ENCODE data around the gene STK38L.

GRCh38 chr12:27285403-27285802 lies 41.3 kb downstream of the STK38L start:
- TF ChIP-seq USF2 (IDR thresholded peaks at IDR 0.05; ENCODE audit: borderline replicate concordance, low read depth, low read length) (no peak), ZBTB33 (IDR thresholded peaks at IDR 0.05; ENCODE audit: borderline replicate concordance, low read depth) (no peak), GABPA (IDR thresholded peaks at IDR 0.05; ENCODE audit: low read depth) (no peak), CTCF (IDR thresholded peaks at IDR 0.05) (no peak), MAX (IDR thresholded peaks at IDR 0.05; ENCODE audit: low read depth) (no peak), YY1 (IDR thresholded peaks at IDR 0.05; ENCODE audit: low read depth) (no peak), JUND (IDR thresholded peaks at IDR 0.05) (no peak), POLR2AphosphoS5 (IDR thresholded peaks at IDR 0.05; ENCODE audit: low read depth, low read length) (no peak), RXRA (IDR thresholded peaks at IDR 0.05; ENCODE audit: borderline replicate concordance, low read depth) (no peak), MXI1 (IDR thresholded peaks at IDR 0.05; ENCODE audit: low read depth, low read length) (no peak), USF1 (IDR thresholded peaks at IDR 0.05; ENCODE audit: borderline replicate concordance, low read depth) (no peak)
